HepG2 (cell line): ENCODE measurements around the gene CCL23. TPM values are rescaled to one million over a fixed set of nuclear protein-coding genes. Genes with fewer than 3 reads are reported as not detected.
A peak's percentile ranks its signal among the peaks of the same experiment; 100 is the strongest.

Experiments used
- FOSL1 ChIP-seq: sonication (generic); formaldehyde crosslinking; IDR thresholded peaks from 2 replicates; pipeline ENCODE4 v1.9.0; 2021; ENCODE audit warnings: missing genetic modification reagents, borderline replicate concordance
- GATA4 ChIP-seq: sonication (generic); IDR thresholded peaks from 2 replicates; pipeline ENCODE4 v1.6.1; 2016; ENCODE audit warnings: antibody characterized with exemption, low read depth, borderline replicate concordance
- HES4 ChIP-seq: sonication (generic); formaldehyde crosslinking; IDR thresholded peaks from 2 replicates; pipeline ENCODE4 v1.9.0; 2021; ENCODE audit warnings: mild to moderate bottlenecking, missing genetic modification reagents, borderline replicate concordance
- IKZF4 ChIP-seq: sonication (generic); formaldehyde crosslinking; IDR thresholded peaks from 2 replicates; pipeline ENCODE4 v1.5.1; 2020; ENCODE audit warnings: borderline replicate concordance, mild to moderate bottlenecking, low read depth, missing genetic modification reagents; ENCODE audit errors: not compliant biosample characterization
- JUN ChIP-seq: sonication (generic); formaldehyde crosslinking; IDR thresholded peaks from 2 replicates; pipeline ENCODE4 v1.4.0; 2020; ENCODE audit warnings: mild to moderate bottlenecking, missing genetic modification reagents
- NR2F1 ChIP-seq, 2 experiments: fragments of 450-650 bp in 1 of 2; formaldehyde crosslinking in 1 of 2; IDR thresholded peaks; 2 replicates each; pipeline versions ENCODE4 v1.5.0 to v1.6.1; 2016 to 2020; ENCODE audit warnings: mild to moderate bottlenecking in 1 of 2, missing compliant biosample characterization in 1 of 2, missing genetic modification reagents in 1 of 2, moderate library complexity in 1 of 2
- RFXAP ChIP-seq: sonication (generic); formaldehyde crosslinking; IDR thresholded peaks from 2 replicates; pipeline ENCODE4 v1.4.0; 2020; ENCODE audit warnings: missing genetic modification reagents, borderline replicate concordance
- SMYD3 ChIP-seq: sonication (generic); formaldehyde crosslinking; IDR thresholded peaks from 2 replicates; pipeline ENCODE4 v1.8.1; 2023; ENCODE audit warnings: mild to moderate bottlenecking, missing genetic modification reagents
- SNAPC2 ChIP-seq: sonication (generic); formaldehyde crosslinking; IDR thresholded peaks from 2 replicates; pipeline ENCODE4 v1.8.1; 2022; ENCODE audit warnings: mild to moderate bottlenecking, missing genetic modification reagents
- TEAD3 ChIP-seq: optimal IDR thresholded peaks from 2 replicates; pipeline ENCODE3; 2016; ENCODE audit warnings: borderline replicate concordance
- ZFP36L1 ChIP-seq: sonication (generic); formaldehyde crosslinking; IDR thresholded peaks from 2 replicates; pipeline ENCODE4 v1.8.0; 2022; ENCODE audit warnings: mild to moderate bottlenecking, missing genetic modification reagents, moderate library complexity
- ZNF24 ChIP-seq: fragments of 450-650 bp; IDR thresholded peaks from 2 replicates; pipeline ENCODE4 v1.6.1; 2017; ENCODE audit warnings: antibody characterized with exemption, mild to moderate bottlenecking
- ZNF30 ChIP-seq: sonication (generic); formaldehyde crosslinking; IDR thresholded peaks from 2 replicates; pipeline ENCODE4 v1.5.0; 2020; ENCODE audit warnings: mild to moderate bottlenecking, missing genetic modification reagents
- ZNF382 ChIP-seq: sonication (generic); formaldehyde crosslinking; IDR thresholded peaks from 2 replicates; pipeline ENCODE4 v1.5.0; 2020; ENCODE audit warnings: missing genetic modification reagents, mild to moderate bottlenecking, borderline replicate concordance
- ZNF619 ChIP-seq: sonication (generic); formaldehyde crosslinking; IDR thresholded peaks from 2 replicates; pipeline ENCODE4 v1.4.0; 2020; ENCODE audit warnings: mild to moderate bottlenecking, missing genetic modification reagents
- ZNF674 ChIP-seq: sonication (generic); formaldehyde crosslinking; IDR thresholded peaks from 2 replicates; pipeline ENCODE4 v1.5.0; 2020; ENCODE audit warnings: low read depth, mild to moderate bottlenecking, missing genetic modification reagents
- ZNF75D ChIP-seq: sonication (generic); formaldehyde crosslinking; IDR thresholded peaks from 2 replicates; pipeline ENCODE4 v1.8.1; 2023; ENCODE audit warnings: missing genetic modification reagents, mild to moderate bottlenecking, borderline replicate concordance
- ZNF841 ChIP-seq: sonication (generic); formaldehyde crosslinking; IDR thresholded peaks from 2 replicates; pipeline ENCODE4 v1.8.1; 2023; ENCODE audit warnings: missing genetic modification reagents, borderline replicate concordance
- polyA plus RNA-seq, 8 experiments: library from polyadenylated mRNA; depleted of rRNA in 3 of 8; stranded (reverse) in 7 of 8; unstranded in 1 of 8; fragments of >200 nt; fragmentation: Illumina TruSeq in 4 of 8; extraction: Trizol in 4 of 8; gene quantifications; 2 replicates each; pipeline versions ENCODE4 v1.2.1 to v1.2.3, GENCODE V29; 2011 to 2016; ENCODE audit warnings: low read depth in 4 of 8, missing spikeins in 1 of 8, mixed read lengths in 1 of 8; ENCODE audit not compliant: insufficient read depth in 1 of 8
- total RNA-seq, 5 experiments: library from RNA; depleted of rRNA; stranded (reverse); fragments of >200 nt; fragmentation: Illumina TruSeq; extraction: Trizol; gene quantifications; 2 replicates each; pipeline ENCODE4 v1.2.3, GENCODE V29; 2016; ENCODE audit warnings: low read depth in 1 of 5
- TF ChIP-seq, protein P1 (sequence below): sonication (generic); formaldehyde crosslinking; IDR thresholded peaks from 2 replicates; pipeline ENCODE4 v1.4.0; 2020; ENCODE audit warnings: mild to moderate bottlenecking, missing genetic modification reagents
- TF ChIP-seq, protein P2 (sequence below): sonication (generic); formaldehyde crosslinking; IDR thresholded peaks from 2 replicates; pipeline ENCODE4 v1.5.0; 2020; ENCODE audit warnings: missing genetic modification reagents
- TF ChIP-seq, protein P3 (sequence below): sonication (generic); formaldehyde crosslinking; IDR thresholded peaks from 2 replicates; pipeline ENCODE4 v1.4.0; 2020; ENCODE audit warnings: missing genetic modification reagents, borderline replicate concordance
- TF ChIP-seq, protein P4 (sequence below): sonication (generic); formaldehyde crosslinking; IDR thresholded peaks from 2 replicates; pipeline ENCODE4 v1.5.0; 2020; ENCODE audit warnings: missing genetic modification reagents, mild to moderate bottlenecking, borderline replicate concordance

The CCL23 gene
- total and polyA plus RNA-seq, 2 of the 13 experiments (the other 11 are each of a cell fraction or from before 2014, with no cell fraction given), result not detected

DNA sequence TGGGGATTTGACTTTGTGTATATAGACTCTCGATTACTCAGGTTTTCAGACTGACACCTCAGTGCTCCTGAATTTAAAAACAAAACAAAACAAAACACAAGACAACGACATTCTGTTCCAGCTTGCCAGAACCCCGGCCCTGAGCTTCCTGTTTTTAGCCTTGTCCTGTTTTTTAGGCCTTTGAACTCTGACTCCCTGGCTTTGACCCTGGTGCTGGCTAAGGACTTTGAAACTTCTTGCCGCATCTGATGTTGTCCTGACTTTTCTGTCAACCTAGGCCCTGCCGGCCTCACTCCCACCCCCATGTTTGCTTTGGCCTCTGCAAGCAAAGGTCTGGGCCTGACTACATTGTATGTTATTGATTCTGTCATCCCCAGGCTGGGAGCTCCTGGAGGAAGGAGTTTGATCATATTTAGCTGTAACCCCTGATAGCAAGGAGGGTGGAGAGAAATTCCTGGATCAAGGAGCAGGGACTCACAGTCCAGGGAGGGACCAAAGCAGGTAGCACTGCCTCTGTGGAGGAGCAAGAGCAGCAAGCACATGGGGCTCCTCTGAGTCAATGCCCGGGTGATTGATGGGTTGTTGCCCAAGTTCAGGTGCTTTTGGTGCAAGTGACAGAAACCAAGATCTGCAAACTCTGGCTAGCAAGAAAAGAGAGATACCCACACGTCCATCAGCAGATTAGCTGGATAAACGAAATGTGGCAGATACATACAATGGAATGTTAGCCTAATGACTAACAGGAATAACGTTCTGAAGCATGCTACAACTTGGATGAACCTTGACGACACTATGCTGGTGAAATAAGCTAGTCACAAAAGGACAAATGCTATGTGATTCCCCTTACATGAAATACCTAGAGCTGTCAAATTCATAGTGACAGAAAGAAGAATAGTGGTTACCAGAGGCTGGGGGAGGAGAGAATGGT, 44.2 kb downstream of the CCL23 start (continued):
- TF ChIP-seq TEAD3 (CRISPR knock-in tag), result peak; percentile 81
- peak; percentile 82; the same call in 1 of the 2 replicates for TF ChIP-seq SMYD3
- TF ChIP-seq ZFP36L1 (CRISPR knock-in tag), result peak; percentile 8; the same call in 1 of the 2 replicates
- no peak for TF ChIP-seq ZNF674 (CRISPR knock-in tag)
- TF ChIP-seq RFXAP (CRISPR knock-in tag), result no peak
- no peak; the same call in 1 of the 2 replicates for TF ChIP-seq FOSL1 (CRISPR knock-in tag)
- TF ChIP-seq, protein P1, sequence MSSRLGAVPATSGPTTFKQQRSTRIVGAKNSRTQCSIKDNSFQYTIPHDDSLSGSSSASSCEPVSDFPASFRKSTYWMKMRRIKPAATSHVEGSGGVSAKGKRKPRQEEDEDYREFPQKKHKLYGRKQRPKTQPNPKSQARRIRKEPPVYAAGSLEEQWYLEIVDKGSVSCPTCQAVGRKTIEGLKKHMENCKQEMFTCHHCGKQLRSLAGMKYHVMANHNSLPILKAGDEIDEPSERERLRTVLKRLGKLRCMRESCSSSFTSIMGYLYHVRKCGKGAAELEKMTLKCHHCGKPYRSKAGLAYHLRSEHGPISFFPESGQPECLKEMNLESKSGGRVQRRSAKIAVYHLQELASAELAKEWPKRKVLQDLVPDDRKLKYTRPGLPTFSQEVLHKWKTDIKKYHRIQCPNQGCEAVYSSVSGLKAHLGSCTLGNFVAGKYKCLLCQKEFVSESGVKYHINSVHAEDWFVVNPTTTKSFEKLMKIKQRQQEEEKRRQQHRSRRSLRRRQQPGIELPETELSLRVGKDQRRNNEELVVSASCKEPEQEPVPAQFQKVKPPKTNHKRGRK (CRISPR knock-in tag), result no peak
- TF ChIP-seq, protein P2, sequence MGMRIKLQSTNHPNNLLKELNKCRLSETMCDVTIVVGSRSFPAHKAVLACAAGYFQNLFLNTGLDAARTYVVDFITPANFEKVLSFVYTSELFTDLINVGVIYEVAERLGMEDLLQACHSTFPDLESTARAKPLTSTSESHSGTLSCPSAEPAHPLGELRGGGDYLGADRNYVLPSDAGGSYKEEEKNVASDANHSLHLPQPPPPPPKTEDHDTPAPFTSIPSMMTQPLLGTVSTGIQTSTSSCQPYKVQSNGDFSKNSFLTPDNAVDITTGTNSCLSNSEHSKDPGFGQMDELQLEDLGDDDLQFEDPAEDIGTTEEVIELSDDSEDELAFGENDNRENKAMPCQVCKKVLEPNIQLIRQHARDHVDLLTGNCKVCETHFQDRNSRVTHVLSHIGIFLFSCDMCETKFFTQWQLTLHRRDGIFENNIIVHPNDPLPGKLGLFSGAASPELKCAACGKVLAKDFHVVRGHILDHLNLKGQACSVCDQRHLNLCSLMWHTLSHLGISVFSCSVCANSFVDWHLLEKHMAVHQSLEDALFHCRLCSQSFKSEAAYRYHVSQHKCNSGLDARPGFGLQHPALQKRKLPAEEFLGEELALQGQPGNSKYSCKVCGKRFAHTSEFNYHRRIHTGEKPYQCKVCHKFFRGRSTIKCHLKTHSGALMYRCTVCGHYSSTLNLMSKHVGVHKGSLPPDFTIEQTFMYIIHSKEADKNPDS (CRISPR knock-in tag), result no peak
- no peak; the same call in 1 of the 2 replicates for TF ChIP-seq ZNF841 (CRISPR knock-in tag)
- TF ChIP-seq, protein P3, sequence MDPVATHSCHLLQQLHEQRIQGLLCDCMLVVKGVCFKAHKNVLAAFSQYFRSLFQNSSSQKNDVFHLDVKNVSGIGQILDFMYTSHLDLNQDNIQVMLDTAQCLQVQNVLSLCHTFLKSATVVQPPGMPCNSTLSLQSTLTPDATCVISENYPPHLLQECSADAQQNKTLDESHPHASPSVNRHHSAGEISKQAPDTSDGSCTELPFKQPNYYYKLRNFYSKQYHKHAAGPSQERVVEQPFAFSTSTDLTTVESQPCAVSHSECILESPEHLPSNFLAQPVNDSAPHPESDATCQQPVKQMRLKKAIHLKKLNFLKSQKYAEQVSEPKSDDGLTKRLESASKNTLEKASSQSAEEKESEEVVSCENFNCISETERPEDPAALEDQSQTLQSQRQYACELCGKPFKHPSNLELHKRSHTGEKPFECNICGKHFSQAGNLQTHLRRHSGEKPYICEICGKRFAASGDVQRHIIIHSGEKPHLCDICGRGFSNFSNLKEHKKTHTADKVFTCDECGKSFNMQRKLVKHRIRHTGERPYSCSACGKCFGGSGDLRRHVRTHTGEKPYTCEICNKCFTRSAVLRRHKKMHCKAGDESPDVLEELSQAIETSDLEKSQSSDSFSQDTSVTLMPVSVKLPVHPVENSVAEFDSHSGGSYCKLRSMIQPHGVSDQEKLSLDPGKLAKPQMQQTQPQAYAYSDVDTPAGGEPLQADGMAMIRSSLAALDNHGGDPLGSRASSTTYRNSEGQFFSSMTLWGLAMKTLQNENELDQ (CRISPR knock-in tag), result peak; percentile 69; the same call in 1 of the 2 replicates
- peak; percentile 97 for TF ChIP-seq NR2F1 (CRISPR knock-in tag; IDR thresholded peaks at IDR 0.05)
- TF ChIP-seq SNAPC2 (CRISPR knock-in tag), result peak; percentile 51
- TF ChIP-seq GATA4, result peak; percentile 85; the same call in 1 of the 2 replicates
- TF ChIP-seq, protein P4, sequence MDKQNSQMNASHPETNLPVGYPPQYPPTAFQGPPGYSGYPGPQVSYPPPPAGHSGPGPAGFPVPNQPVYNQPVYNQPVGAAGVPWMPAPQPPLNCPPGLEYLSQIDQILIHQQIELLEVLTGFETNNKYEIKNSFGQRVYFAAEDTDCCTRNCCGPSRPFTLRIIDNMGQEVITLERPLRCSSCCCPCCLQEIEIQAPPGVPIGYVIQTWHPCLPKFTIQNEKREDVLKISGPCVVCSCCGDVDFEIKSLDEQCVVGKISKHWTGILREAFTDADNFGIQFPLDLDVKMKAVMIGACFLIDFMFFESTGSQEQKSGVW (CRISPR knock-in tag), result no peak
- TF ChIP-seq ZNF30, result no peak
- TF ChIP-seq IKZF4 (CRISPR knock-in tag), result no peak
- no peak for TF ChIP-seq ZNF619 (CRISPR knock-in tag)
- peak; percentile 31; the same call in 1 of the 2 replicates for TF ChIP-seq JUN (CRISPR knock-in tag)
- TF ChIP-seq ZNF382, result no peak
- TF ChIP-seq HES4 (CRISPR knock-in tag), result no peak
- TF ChIP-seq ZNF24, result no peak
- no peak for TF ChIP-seq ZNF75D (CRISPR knock-in tag)
